ENCODE data around the gene FBXO42. TPM values are rescaled to one million over a fixed set of nuclear protein-coding genes. Genes with fewer than 3 reads are reported as not detected.
"Not testable (repeated sequence)": the region's sequence is repeated elsewhere in the genome, so short reads cannot be mapped to it uniquely, and the experiment has no call there.

FBXO42 gene
- total RNA-seq, 2 experiments from 2014 or later, result 14.3 to 18.1 TPM

- Mint-ChIP-seq H3K4me3 (no peak overlapping the region), H3K27ac (no peak overlapping the region), H3K4me1 (peaks cover 2% of the 10 kb centered on the region), H3K27me3 (no peaks in the 10 kb centered on the region), H3K9me3 (ENCODE audit: low read depth) (no peaks in the 10 kb centered on the region), H3K36me3 (ENCODE audit: low read depth) (peaks cover 6% of the 10 kb centered on the region)
- DNase-seq (no peak), ATAC-seq (no peak)
- intact Hi-C loops (cut with DNase I, micrococcal nuclease), result no loop called here
- POLR2A ChIA-PET, result no interaction called here
- CTCF ChIA-PET, result interaction anchor here (0.6 to 1.7 kb wide), 3 partner anchors 11 to 506 kb away, joined by 3 to 6 read pairs (median 3); no protein-coding TSS in a partner anchor
These were observed 70.5 kb downstream of the FBXO42 start for GRCh38 chr1:16281765-16282164.

DNA sequence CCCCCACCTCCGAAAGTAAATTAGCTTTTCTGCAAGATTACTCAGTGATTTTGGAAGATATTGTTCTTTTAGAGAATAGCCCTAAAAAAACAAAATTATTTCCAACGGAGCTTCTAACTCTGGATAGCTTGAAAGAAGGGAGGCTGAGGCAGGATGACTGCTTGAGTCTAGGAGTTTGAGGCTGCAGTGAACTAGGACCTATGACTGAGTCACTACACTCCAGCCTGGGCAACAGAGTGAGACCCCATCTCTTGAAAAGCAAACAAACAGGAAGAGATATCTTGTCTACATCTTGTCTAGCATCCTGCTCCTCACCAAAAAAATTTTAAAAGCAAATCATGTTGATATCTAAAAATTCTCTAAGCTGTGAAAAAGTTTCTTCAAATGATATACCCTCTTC, 73.1 kb downstream of the FBXO42 start:
- H3K36me3 Mint-ChIP-seq (ENCODE audit: low read depth), result peaks cover 7% of the 10 kb centered on the region
- no peak overlapping the region for H3K4me3 Mint-ChIP-seq
- peaks cover under 1% of the 10 kb centered on the region for H3K4me1 Mint-ChIP-seq
- DNase-seq (no peak), ATAC-seq (no peak)
- CTCF ChIA-PET, result interaction anchor here (0.6 to 1.0 kb wide), 2 partner anchors 10 to 18 kb away, joined by 3 read pairs; no protein-coding TSS in a partner anchor
- H3K27ac Mint-ChIP-seq, result no peak overlapping the region
- POLR2A ChIA-PET, result no interaction called here
- no peaks in the 10 kb centered on the region for H3K9me3 Mint-ChIP-seq (ENCODE audit: low read depth)
- no peaks in the 10 kb centered on the region for H3K27me3 Mint-ChIP-seq
- intact Hi-C loops (cut with DNase I, micrococcal nuclease), result no loop called here

GRCh38 chr1:16276302-16277030, 75.8 kb downstream of the FBXO42 start:
- H3K27me3 Mint-ChIP-seq, result no peaks in the 10 kb centered on the region
- intact Hi-C loops (cut with DNase I, micrococcal nuclease), result no loop called here
- H3K9me3 Mint-ChIP-seq (ENCODE audit: low read depth), result no peaks in the 10 kb centered on the region
- ChIA-PET CTCF (no interaction called here), POLR2A (no interaction called here)
- DNase-seq (no peak), ATAC-seq (no peak)
- H3K27ac Mint-ChIP-seq, result no peak overlapping the region
- peaks cover 6% of the 10 kb centered on the region for H3K36me3 Mint-ChIP-seq (ENCODE audit: low read depth)
- H3K4me1 Mint-ChIP-seq, result no peaks in the 10 kb centered on the region
- H3K4me3 Mint-ChIP-seq, result no peak overlapping the region

- ChIA-PET POLR2A (no interaction called here), CTCF (interaction anchor here (0.6 to 1.1 kb wide), 2 partner anchors 30 to 79 kb away, joined by 3 read pairs; no protein-coding TSS in a partner anchor)
- peaks cover 3% of the 10 kb centered on the region for H3K4me1 Mint-ChIP-seq
- H3K9me3 Mint-ChIP-seq (ENCODE audit: low read depth), result no peaks in the 10 kb centered on the region
- peaks cover 7% of the 10 kb centered on the region for H3K36me3 Mint-ChIP-seq (ENCODE audit: low read depth)
- no peak for DNase-seq
- H3K27ac Mint-ChIP-seq, result no peak overlapping the region
- no peak for ATAC-seq
- H3K27me3 Mint-ChIP-seq, result no peaks in the 10 kb centered on the region
- no peak overlapping the region for H3K4me3 Mint-ChIP-seq
- intact Hi-C loops (cut with DNase I, micrococcal nuclease), result no loop called here
These were observed 76.7 kb downstream of the FBXO42 start for GRCh38 chr1:16275591-16275990.

GRCh38 chr1:16267690-16268180, 84.5 kb downstream of the FBXO42 start:
- Mint-ChIP-seq H3K27ac (no peak overlapping the region), H3K4me3 (no peak overlapping the region), H3K27me3 (no peaks in the 10 kb centered on the region), H3K9me3 (ENCODE audit: low read depth) (no peaks in the 10 kb centered on the region), H3K4me1 (peaks cover 17% of the 10 kb centered on the region), H3K36me3 (ENCODE audit: low read depth) (peaks cover 2% of the 10 kb centered on the region)
- intact Hi-C loops (cut with DNase I, micrococcal nuclease), result no loop called here
- ATAC-seq (no peak), DNase-seq (no peak)
- ChIA-PET POLR2A (no interaction called here), CTCF (interaction anchor here (1.6 kb wide), 1 partner anchor 95 kb away, joined by 5 read pairs; no protein-coding TSS in a partner anchor)

DNA sequence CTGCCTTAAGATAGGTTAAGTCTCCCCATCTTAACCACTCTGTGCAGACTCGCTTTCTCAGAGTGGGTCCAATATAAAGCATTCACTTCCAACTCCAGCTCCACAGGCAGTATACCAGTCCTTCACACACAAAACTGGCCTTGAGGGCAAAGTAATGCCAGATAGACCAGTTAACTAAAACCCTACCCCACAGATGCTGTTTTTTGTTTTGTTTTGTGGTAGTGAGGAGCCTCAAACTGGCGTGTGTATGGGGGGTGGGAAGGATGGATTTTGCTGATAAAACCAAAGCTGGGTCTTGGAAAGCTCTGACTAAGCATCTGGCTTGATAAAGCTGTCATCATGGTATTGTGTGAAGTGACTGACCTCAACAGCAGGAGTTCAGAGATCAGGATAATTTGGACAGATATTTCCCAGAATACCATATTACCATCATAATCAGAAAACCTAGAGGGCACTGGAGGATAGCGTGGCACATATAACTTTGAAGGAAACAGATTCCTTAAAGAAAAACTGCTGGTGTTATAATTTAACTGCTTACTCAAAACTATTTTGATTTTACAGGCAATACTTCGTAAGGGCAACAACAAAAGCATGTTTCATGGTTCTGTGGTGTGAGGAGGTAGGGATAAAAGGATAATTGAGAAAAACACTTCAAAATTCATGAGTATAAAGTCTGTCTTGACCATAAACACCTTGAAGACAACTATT, 85.7 kb downstream of the FBXO42 start:
- ATAC-seq, result no peak
- no peak overlapping the region for H3K4me3 Mint-ChIP-seq
- intact Hi-C loops (cut with DNase I, micrococcal nuclease), result no loop called here

GRCh38 chr1:16262067-16262466, 90.2 kb downstream of the FBXO42 start:
- CTCF ChIA-PET, result interaction anchor here (0.9 to 1.3 kb wide), 2 partner anchors 10 to 526 kb away, joined by 3 read pairs; partner anchors contain the start of gene SLC25A34
- ATAC-seq, result no peak

More for the DNA sequence above, 85.7 kb downstream of the FBXO42 start:
- Mint-ChIP-seq H3K27me3 (no peaks in the 10 kb centered on the region), H3K27ac (no peak overlapping the region), H3K4me1 (peaks cover 17% of the 10 kb centered on the region), H3K36me3 (ENCODE audit: low read depth) (peaks cover 2% of the 10 kb centered on the region), H3K9me3 (ENCODE audit: low read depth) (no peaks in the 10 kb centered on the region)
- ChIA-PET POLR2A (no interaction called here), CTCF (no interaction called here)
- no peak for DNase-seq

GRCh38 chr1:16260814-16261213, 91.5 kb downstream of the FBXO42 start:
- H3K4me1 Mint-ChIP-seq, result no peaks in the 10 kb centered on the region
- H3K36me3 Mint-ChIP-seq (ENCODE audit: low read depth), result peaks cover 1% of the 10 kb centered on the region
- H3K4me3 Mint-ChIP-seq, result no peak overlapping the region
- intact Hi-C loops (cut with DNase I, micrococcal nuclease), result loop anchor here in 1 of 2 experiments (5.0 kb wide), 1 partner anchor 676 kb away; no protein-coding TSS in a partner anchor
- no peaks in the 10 kb centered on the region for H3K9me3 Mint-ChIP-seq (ENCODE audit: low read depth)
- CTCF ChIA-PET, result interaction anchor here (0.7 to 1.4 kb wide), 4 partner anchors 9 to 233 kb away, joined by 3 to 7 read pairs (median 3); no protein-coding TSS in a partner anchor
- ATAC-seq (no peak), DNase-seq (no peak)
- no peak overlapping the region for H3K27ac Mint-ChIP-seq
- POLR2A ChIA-PET, result no interaction called here
- no peaks in the 10 kb centered on the region for H3K27me3 Mint-ChIP-seq

More at GRCh38 chr1:16262067-16262466, 90.2 kb downstream of the FBXO42 start:
- no peak for DNase-seq
- no peaks in the 10 kb centered on the region for H3K27me3 Mint-ChIP-seq
- H3K4me3 Mint-ChIP-seq, result no peak overlapping the region
- no peaks in the 10 kb centered on the region for H3K36me3 Mint-ChIP-seq (ENCODE audit: low read depth)
- intact Hi-C loops (cut with DNase I, micrococcal nuclease), result loop anchor here in 1 of 2 experiments (5.0 kb wide), 1 partner anchor 675 kb away; no protein-coding TSS in a partner anchor
- POLR2A ChIA-PET, result no interaction called here
- no peak overlapping the region for H3K27ac Mint-ChIP-seq
- H3K4me1 Mint-ChIP-seq, result peaks cover 5% of the 10 kb centered on the region
- no peaks in the 10 kb centered on the region for H3K9me3 Mint-ChIP-seq (ENCODE audit: low read depth)

DNA sequence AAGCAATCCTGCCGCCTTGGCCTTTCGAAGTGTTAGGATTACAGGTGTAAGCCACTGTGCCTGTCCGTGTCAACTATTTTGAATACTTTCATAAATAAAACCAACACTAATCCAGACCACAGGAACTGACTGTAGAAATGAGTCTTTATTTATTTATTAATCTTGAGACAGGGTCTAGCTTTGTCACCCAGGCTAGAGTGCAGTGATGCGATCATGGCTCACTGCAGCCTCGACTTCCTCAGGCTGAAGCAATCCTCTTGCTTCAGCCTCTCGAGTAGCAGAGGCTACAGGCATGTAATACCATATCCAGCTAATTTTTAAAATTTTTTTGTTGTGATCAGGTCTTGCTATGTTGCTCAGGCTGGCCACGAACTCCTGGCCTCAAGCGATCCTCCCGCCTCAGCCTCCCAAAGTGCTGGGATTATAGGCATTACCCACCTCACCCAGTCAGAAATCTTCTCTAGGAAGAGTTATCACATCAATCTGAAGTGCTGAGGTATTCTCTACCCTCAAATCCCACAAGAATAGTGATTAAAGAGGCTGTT, 93.6 kb downstream of the FBXO42 start:
- H3K4me3 Mint-ChIP-seq, result no peak overlapping the region
- H3K9me3 Mint-ChIP-seq (ENCODE audit: low read depth), result no peaks in the 10 kb centered on the region
- no peaks in the 10 kb centered on the region for H3K27me3 Mint-ChIP-seq
- intact Hi-C loops (cut with DNase I, micrococcal nuclease), result no loop called here
- H3K27ac Mint-ChIP-seq, result no peak overlapping the region
- H3K36me3 Mint-ChIP-seq (ENCODE audit: low read depth), result peaks cover 1% of the 10 kb centered on the region
- ATAC-seq, result no peak
- CTCF ChIA-PET, result no interaction called here
- H3K4me1 Mint-ChIP-seq, result no peaks in the 10 kb centered on the region
- no peak for DNase-seq
- POLR2A ChIA-PET, result no interaction called here

DNA sequence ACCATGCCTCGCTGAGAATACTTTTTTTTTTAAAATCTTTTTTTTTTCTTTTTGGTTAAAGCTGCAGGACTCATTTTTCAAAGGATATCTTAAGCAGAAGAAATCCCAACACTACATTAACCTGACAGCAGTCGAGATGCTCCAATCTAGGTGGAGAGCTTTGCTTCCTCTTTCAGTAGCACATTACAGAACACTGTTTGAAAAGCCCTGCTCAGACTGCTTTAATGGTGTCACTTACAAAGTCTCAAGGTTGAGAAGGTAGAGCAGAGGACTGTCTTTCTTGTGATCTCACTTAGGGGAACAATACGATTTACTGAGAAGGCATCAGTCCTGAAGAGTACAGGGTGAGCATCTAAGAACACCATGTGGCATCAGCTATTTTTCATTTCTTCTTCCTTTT, 94.3 kb downstream of the FBXO42 start:
- POLR2A ChIA-PET, result no interaction called here
- no peaks in the 10 kb centered on the region for H3K9me3 Mint-ChIP-seq (ENCODE audit: low read depth)

DNA sequence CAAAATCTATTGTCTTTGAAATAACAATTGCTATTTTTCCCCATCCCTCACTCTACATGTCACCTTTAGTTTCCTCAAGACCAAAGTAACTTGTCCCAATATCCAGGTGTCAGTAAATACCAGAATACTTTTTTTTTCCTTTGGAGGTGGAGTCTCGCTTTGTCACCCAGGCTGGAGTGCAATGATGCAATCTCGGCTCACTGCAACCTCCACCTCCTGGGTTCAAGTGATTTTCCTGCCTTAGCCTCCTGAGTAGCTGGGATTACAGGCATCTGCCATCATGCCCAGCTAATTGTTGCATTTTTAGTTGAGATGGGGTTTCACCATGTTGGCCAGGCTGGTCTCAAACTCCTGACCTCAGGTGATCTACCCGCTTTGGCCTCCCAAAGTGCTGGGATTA, 94.7 kb downstream of the FBXO42 start:
- H3K4me3 Mint-ChIP-seq; H3K9me3 Mint-ChIP-seq (ENCODE audit: low read depth); DNase-seq; H3K27ac Mint-ChIP-seq; H3K27me3 Mint-ChIP-seq; H3K36me3 Mint-ChIP-seq (ENCODE audit: low read depth); POLR2A ChIA-PET; intact Hi-C loops (cut with DNase I, micrococcal nuclease); ATAC-seq; H3K4me1 Mint-ChIP-seq: not testable (repeated sequence)
- CTCF ChIA-PET, result interaction anchor here (0.9 kb wide), 1 partner anchor 13 kb away, joined by 3 read pairs; no protein-coding TSS in a partner anchor

More for the DNA sequence above, 94.3 kb downstream of the FBXO42 start:
- DNase-seq (no peak), ATAC-seq (no peak)
- Mint-ChIP-seq H3K36me3 (ENCODE audit: low read depth) (peaks cover 3% of the 10 kb centered on the region), H3K27ac (no peak overlapping the region), H3K27me3 (no peaks in the 10 kb centered on the region), H3K4me1 (no peaks in the 10 kb centered on the region), H3K4me3 (no peak overlapping the region)
- CTCF ChIA-PET, result interaction anchor here (0.9 kb wide), 1 partner anchor 13 kb away, joined by 3 read pairs; no protein-coding TSS in a partner anchor
- intact Hi-C loops (cut with DNase I, micrococcal nuclease), result no loop called here

Data from activated CD4-positive, alpha-beta T cell treated with anti-CD3 and anti-CD28 coated beads for 36 hours (primary cell).